ENCODE measurements around the gene ZFYVE21. TPM values are rescaled to one million over a fixed set of nuclear protein-coding genes. Genes with fewer than 3 reads are reported as not detected.

Gene ZFYVE21
- total RNA-seq, 4 donors from 2014 or later: 121 to 180 (median 156) TPM

- Histone ChIP-seq H3K4me3 (no peak overlapping the region), H3K9me3 (no peaks in the 10 kb centered on the region), H3K27ac (replicated peaks in 1 of 4) (peak overlapping the region; percentile 45 to 94 (median 89)), H3K4me1 (peaks cover 23 to 63% (median 58%) of the 10 kb centered on the region in 4 donors), H3K27me3 (no peaks in the 10 kb centered on the region), H3K36me3 (peaks cover 0 to 98% (median 49%) of the 10 kb centered on the region in 4 donors)
- TF ChIP-seq POLR2A (IDR thresholded peaks at IDR 0.05; ENCODE audit: low read depth) (no peak), POLR2AphosphoS5 (IDR thresholded peaks at IDR 0.05) (no peak), EP300 (IDR thresholded peaks at IDR 0.05) (no peak), CTCF (IDR thresholded peaks at IDR 0.05) (no peak)
- WGBS: 98% methylated on average over 19 of the region's 30 CpGs
- no peak for DNase-seq (ENCODE audit: extremely low spot score)
- intact Hi-C loops (cut with DNase I): no loop called here
Observed at GRCh38 chr14:103739793-103740501, 24.3 kb downstream of the ZFYVE21 start.

GRCh38 chr14:103740991-103741689, 25.5 kb downstream of the ZFYVE21 start:
- peak overlapping the region in 3 of 4 donors; percentile 23 to 57 (median 43) for H3K27ac ChIP-seq (replicated peaks in 1 of 4)
- peaks cover 0 to 98% (median 58%) of the 10 kb centered on the region in 4 donors for H3K36me3 ChIP-seq
- DNase-seq (ENCODE audit: extremely low spot score): no peak
- H3K4me1 ChIP-seq: peaks cover 11 to 51% (median 46%) of the 10 kb centered on the region in 4 donors
- 77% methylated on average over 14 of the region's 14 CpGs for WGBS
- intact Hi-C loops (cut with DNase I): no loop called here
- no peaks in the 10 kb centered on the region for H3K27me3 ChIP-seq
- H3K4me3 ChIP-seq: no peak overlapping the region
- H3K9me3 ChIP-seq: no peaks in the 10 kb centered on the region
- TF ChIP-seq POLR2AphosphoS5 (IDR thresholded peaks at IDR 0.05) (no peak), EP300 (IDR thresholded peaks at IDR 0.05) (no peak)

- DNase-seq (ENCODE audit: extremely low spot score): no peak
- H3K36me3 ChIP-seq: peaks cover 0 to 98% (median 64%) of the 10 kb centered on the region in 4 donors
- whole genome bisulfite sequencing: 88% methylated on average over 9 of the region's 9 CpGs
- intact Hi-C loops (cut with DNase I): no loop called here
- H3K27me3 ChIP-seq: no peaks in the 10 kb centered on the region
- H3K9me3 ChIP-seq: no peaks in the 10 kb centered on the region
- peaks cover 5 to 44% (median 39%) of the 10 kb centered on the region in 4 donors for H3K4me1 ChIP-seq
- peak overlapping the region; percentile 23 to 57 (median 40) for H3K27ac ChIP-seq (replicated peaks in 1 of 4)
- no peak overlapping the region for H3K4me3 ChIP-seq
- TF ChIP-seq EP300 (IDR thresholded peaks at IDR 0.05): no peak
- TF ChIP-seq CTCF (IDR thresholded peaks at IDR 0.05): no peak
- no peak for TF ChIP-seq POLR2A (IDR thresholded peaks at IDR 0.05; ENCODE audit: low read depth)
- TF ChIP-seq POLR2AphosphoS5 (IDR thresholded peaks at IDR 0.05): no peak
Observed at GRCh38 chr14:103741876-103742275, 26.3 kb downstream of the ZFYVE21 start.

GRCh38 chr14:103742499-103743255, 27.1 kb downstream of the ZFYVE21 start:
- no peak for TF ChIP-seq CTCF (IDR thresholded peaks at IDR 0.05)
- peak in 1 of 2 donors; percentile 21 for TF ChIP-seq POLR2AphosphoS5 (IDR thresholded peaks at IDR 0.05)
- H3K27ac ChIP-seq (replicated peaks in 1 of 4): peak overlapping the region; percentile 23 to 57 (median 46)
- DNase-seq (ENCODE audit: extremely low spot score): no peak
- no peaks in the 10 kb centered on the region for H3K9me3 ChIP-seq
- H3K4me1 ChIP-seq: peaks cover under 1 to 36% (median 31%) of the 10 kb centered on the region in 4 donors
- H3K4me3 ChIP-seq: no peak overlapping the region
- no peaks in the 10 kb centered on the region for H3K27me3 ChIP-seq
- intact Hi-C loops (cut with DNase I): no loop called here
- peaks cover 0 to 98% (median 70%) of the 10 kb centered on the region in 4 donors for H3K36me3 ChIP-seq
- 91% methylated on average over 12 of the region's 14 CpGs for WGBS

- no peak for DNase-seq (ENCODE audit: extremely low spot score)
- Histone ChIP-seq H3K27ac (replicated peaks in 1 of 4) (no peak overlapping the region), H3K4me1 (peaks cover 0 to 26% (median 20%) of the 10 kb centered on the region in 4 donors), H3K27me3 (no peaks in the 10 kb centered on the region), H3K9me3 (no peaks in the 10 kb centered on the region), H3K36me3 (peaks cover 0 to 98% (median 72%) of the 10 kb centered on the region in 4 donors), H3K4me3 (no peak overlapping the region)
- intact Hi-C loops (cut with DNase I): no loop called here
- WGBS: 87% methylated on average over 11 of the region's 15 CpGs
- TF ChIP-seq CTCF (IDR thresholded peaks at IDR 0.05): no peak
- no peak for TF ChIP-seq POLR2A (IDR thresholded peaks at IDR 0.05; ENCODE audit: low read depth)
- no peak for TF ChIP-seq EP300 (IDR thresholded peaks at IDR 0.05)
- TF ChIP-seq POLR2AphosphoS5 (IDR thresholded peaks at IDR 0.05): no peak
Observed at GRCh38 chr14:103743691-103744090, 28.1 kb downstream of the ZFYVE21 start.
